Epidermal melanocyte (primary cell): ENCODE results near the gene CSNK1G3.
"Not testable (repeated sequence)": the region's sequence is repeated elsewhere in the genome, so short reads cannot be mapped to it uniquely, and the experiment has no call there.

Experiments
- DNase-seq: peaks from one replicate; pipeline ENCODE4 v3.0.0; 2011; ENCODE audit warnings: low spot score; ENCODE audit not compliant: insufficient read length

CSNK1G3 gene

DNA sequence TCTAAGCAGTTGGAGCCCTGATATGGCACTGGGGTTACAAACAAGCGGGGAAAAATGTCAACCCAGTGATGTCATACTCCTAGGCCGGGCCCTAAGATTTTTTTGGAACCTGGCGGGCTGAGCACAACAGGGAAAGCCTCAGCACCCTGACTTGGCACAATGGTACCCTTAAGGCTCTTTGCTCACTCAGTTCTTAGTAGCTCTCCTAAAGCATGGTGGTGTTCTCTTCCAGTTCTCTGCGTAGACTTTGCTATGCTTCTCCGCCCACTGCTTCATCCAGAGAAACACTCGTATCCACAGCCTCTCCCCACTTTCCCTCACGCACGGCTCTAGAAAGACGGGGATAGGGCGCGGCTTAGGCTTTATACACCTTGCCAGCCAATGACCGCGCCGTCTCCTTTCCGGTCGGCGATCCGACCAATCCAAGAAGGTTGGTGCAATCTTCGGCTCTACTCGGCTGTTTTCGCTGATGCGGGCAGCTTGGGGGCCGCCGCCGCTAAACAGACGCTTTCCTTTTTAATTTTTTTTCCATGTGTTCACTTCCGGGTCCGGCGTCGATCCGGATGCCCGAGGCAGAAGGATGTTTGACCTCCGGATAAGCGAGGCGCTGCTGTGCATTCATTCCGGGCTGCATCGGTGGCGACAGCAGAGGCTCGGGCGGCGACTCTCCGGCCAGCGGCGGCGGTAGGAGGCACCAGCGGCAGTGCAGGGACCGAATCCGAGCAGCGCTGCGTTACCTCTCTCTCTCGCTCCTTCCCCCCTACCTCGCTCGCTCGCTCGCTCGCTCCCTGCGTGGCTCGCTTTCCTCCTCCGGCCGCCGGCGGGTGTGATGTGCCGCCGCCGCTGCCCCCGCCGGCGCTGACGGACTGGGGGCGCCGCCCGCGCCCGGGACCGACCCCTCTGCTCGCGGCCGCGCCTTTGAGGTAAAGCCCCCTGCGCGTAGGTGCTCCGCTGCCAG is at the start of gene CSNK1G3:
Gene CSNK1G3 (plus strand): TSS at position 530 of the 958 bp plus-strand sequence. CDS start 33,487 bp downstream, outside the sequence.
- DNase-seq = peak; percentile 95

DNA sequence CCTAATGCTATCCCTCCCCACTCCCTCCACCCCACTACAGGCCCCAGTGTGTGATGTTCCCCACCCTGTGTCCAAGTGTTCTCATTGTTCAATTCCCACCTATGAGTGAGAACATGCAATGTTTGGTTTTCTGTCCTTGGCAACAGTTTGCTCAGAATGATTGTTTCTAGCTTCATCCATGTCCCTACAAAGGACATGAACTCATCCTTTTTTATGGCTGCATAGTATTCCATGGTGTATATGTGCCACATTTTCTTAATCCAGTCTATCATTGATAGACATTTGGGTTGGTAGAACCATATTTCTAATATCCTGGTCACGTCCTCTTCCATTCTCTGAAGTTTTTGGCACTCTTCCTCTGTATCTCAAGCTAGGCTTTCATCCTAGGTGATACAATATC is 45.1 kb upstream of the CSNK1G3 start:
- not testable (repeated sequence) for DNase-seq

DNA sequence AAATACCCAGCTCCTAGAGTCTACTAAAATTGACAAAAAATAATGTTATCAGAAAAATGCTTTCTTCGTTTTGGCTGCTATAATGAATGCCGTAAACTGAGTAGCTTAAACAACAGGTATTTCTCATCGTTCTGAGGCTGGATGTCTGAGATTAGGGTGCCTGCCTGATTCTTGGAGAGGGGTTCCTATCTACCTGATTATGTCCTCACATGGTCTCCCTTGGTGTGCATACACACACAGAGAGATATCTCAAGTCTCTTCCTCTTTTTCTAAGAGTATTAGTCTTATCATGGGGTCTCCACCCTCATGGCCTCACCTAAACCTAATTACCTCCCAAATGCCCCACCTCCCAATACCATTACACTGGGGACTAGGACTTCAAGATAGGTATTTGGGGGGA is 40.6 kb upstream of the CSNK1G3 start:
- DNase-seq = no peak

DNA sequence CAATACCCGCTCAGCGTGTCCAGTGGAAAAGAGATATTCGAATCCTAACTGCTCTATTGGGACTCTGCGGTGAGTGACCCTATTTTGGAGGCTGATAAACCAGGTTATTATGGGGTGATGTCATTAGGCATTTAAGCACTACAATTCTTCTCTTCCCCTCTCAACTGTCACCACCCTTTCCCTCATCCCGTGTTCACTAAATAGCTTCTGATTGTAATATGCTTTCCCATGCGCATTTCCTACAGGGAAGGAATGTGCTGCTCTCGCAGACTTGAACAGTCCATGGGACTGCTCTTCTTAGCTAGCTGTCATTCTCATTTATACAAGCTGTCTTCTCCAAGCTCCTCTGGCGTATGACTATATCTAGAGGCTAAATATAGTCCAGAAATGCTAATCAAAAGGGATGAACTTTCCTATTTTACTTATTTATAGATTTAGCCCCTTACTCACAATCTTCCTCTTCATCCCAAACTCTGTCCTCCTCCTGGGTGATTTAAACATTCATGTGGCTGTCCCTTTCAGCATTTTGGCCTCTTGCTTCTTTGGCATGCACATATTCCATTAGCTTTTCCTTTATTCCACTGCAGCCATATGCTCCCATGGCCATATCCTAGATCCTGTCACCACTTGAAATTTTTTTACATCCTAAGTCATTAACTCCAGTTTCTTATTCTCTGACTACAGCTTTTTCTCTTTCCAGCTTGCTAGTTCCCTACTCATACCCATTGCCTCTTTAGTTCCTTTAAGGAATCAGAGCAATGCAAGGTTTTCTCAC is 39.6 kb upstream of the CSNK1G3 start:
- no peak for DNase-seq

DNA sequence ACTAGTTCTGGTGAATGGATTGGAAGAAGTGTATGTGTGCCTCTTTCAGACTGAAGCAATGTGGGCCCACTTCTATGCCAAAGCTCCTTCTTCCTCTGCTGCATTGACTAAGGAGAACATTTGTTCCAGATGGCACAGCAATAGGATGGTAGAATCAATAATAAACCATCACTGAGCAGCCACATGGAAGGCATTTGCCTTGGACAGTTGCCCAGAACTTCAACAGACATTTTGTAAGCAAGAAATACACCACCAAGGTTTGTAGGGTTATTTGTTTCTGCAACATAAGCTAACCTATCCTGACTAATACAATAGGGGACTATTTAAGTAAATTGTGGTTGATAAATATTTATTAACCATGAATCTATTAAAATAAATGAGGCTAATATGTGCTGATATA is 37.7 kb upstream of the CSNK1G3 start:
- DNase-seq = no peak

DNA sequence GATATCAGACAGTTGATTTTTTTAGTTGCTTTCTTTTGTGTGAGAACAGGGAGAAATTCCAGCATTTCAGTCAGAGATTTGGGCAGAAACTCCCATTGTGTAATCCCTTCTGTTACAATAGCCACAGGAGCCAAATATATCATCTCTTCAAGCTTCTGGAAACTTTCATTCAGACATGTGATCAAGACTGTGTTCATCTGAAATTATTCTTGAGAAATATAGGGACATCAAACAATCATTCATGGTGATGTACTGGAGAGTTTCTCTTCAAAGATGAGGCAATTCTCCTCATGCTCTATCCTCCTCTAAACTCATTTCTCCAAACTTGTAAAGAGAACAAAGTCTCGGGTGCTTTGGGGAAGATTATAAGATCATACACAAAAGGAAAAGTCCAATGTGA is 35.2 kb upstream of the CSNK1G3 start:
- DNase-seq = no peak

DNA sequence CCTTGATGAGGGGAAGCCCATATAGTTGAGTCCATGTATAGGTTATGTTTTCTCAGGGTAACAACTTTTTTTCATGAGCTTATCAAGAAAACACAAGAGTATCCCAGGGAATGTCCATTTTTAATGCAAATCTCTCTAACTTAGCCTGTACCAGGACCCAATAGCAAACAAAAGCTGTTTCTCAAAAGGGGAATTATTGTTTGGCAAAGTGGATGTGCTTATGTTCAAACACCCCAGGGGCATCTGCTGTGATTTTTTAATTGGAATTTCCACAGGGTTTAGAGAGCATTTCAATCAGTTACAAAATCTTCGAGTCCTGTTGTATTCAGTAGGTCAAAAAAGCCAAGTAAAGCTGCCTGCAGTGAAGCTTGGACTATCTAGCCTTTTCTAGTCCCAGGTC is 33.4 kb upstream of the CSNK1G3 start:
- DNase-seq = no peak

DNA sequence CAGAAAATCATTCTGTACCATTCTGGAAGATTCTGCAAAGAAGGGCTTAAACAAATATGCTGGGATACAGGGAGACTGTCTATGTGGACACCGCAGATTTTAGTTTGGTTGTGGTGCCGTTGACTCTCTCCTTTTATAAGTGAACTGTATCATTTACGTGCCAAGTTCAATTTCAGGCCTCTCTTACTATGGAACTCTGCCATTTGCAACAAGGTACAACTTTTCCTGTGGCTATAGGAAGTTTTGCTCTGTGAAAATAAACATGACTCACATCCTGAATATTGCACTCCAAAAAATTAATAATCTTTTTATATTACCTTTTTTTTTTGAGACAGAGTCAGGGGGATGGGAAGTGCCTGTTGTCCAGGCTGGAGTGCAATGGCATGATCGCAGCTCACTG is 29.7 kb upstream of the CSNK1G3 start:
- DNase-seq = no peak

DNA sequence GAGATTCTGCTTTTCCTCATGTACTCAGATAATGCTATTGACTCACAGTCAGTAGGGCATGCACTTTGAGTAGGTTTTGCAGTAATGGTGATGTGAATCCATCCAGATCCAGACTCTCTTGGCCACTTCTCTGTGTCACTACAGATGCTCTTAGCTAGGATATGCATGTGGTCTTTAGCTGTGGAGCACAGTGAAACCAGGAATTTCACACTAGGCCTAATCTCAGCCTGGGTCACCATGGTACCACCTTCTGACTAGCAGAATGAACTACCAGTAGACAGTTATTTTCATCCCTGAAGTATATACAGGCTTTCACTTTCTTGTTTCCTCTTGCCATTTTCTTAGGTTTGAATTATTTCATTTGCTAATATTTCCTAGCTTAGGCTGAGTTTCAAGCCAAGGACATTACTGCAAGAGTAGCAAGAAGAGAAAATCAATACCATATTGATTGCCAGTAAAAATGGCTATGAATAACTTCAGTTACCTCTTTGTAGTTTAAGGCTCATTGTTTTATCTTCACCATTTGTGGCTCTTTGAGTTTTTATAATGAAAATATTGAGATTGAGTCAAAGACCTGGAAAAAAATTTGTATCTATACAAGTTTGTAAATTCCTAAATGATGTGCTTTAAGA is 28.4 kb upstream of the CSNK1G3 start:
- no peak for DNase-seq

DNA sequence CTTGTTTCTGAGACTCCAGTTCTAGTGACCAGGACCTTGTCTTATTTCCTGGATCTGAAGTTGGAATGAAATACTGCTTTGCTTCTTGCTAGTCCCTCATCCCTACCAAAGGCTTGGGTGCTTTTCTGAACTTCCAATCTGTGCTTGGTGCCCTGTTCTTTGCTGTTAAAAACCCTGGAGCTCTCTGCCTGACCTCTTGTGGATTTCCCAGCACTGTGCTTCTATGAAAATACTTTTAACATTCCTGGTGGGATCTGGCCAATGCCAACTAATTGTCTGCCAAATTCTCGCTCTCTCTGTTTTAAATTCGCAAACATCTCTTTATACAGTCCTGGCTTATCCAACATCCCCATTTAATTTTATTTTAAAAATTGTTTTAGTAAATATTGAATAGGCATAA is 26.7 kb upstream of the CSNK1G3 start:
- DNase-seq = no peak

DNA sequence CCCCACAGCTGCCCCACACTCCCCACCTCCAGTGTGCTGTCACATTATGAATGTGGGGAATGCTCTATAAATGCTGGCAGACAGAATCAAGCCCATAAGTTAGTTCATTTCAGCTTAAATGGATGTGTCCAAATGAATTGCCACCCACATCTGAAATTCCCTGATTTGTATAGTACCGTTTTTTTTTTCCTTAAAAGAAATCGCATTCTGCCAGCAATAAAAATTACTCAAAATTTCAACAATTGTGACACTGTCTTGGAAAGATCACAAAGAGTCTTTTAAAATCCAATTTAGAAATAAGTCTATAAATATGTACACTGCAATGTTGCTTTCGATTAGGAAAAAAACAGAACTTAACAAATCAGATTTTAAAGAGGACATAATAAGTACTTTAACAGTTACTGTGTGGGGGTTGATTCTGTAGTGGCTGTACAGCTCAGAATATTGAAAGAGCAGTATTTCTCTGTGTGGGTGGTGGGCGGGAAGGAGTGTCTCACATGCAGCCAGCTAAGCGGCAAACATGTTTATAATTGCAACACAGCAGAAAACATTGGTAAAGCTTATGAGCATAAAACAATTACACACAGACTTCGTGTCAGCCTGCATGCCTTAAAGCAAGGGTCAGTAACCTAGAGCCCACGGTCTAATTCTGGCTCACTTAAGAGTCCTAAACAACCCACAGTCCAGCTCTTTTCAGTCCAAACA is 24.9 kb upstream of the CSNK1G3 start:
- no peak for DNase-seq

DNA sequence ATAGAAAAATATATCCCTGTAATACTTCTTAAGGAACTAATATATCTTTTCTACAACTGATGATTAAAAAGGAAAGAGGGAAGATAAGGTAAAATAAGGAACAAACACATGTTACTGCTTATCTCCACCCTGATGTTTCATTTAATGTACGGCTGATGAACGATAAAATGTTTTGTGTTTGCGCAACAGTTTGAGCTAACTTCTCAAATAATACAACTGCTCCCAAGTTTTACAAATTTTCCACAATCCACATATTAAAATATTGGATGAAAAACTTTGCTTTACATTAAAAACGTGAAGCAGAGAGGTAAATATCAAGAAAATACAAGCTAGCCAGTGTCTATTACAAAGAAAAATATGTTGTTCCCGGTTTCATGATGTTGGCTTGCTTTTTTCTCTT is 21.0 kb upstream of the CSNK1G3 start:
- no peak for DNase-seq

DNA sequence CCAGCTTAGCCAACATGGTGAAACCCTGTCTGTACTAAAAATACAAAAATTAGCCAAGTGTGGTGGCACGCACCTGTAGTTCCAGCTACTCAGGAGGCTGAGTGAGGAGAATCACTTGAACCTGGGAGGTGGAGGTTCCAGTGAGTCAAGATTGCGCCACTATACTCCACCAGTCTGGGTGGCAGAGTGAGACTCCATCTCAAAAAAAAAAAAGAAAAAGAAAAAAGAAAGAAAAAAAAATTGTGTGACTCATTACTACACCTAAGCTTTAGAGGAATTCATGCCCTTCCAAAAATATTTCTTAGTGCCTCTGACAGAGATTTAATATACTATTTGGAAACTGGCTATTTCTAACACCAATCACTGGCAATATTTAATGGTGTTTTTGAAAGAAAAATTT is 16.8 kb upstream of the CSNK1G3 start:
- DNase-seq = not testable (repeated sequence)

DNA sequence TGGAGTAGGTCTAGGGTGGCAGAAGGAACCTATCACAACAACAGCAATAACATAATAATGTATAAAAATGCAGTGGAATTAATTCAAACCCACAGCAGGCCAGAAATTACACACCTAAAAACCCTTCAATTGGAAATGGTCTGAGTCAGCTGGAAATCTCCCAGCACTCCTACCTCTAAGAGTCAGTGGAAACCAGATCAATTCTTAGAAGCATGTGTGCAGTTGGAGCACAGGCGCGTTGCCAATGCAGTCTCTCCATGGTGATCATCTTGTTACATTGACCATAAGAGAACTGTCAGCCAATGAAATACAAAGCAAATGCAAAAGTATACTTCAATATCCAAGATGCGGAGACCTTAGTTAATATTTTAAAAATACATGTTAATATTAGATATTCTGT is 15.1 kb upstream of the CSNK1G3 start:
- no peak for DNase-seq

DNA sequence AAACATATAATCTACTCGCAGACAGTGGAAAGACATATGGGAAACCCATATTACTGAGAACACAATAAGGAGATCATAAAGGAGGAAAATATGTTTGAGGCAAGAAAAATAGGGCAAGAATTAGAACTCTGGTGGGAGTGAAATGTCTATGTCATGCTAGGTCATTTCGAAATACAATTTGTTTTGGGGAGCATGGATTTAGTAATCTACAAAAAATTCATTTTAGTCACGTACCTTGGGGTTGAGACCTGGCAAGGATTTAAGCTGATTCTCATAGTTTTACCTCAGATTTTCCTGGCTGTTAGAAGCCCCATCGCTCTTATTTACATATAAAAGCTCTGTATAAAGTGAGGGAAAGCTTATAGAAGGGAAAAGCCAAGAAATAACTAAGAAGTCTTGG is 11.5 kb upstream of the CSNK1G3 start:
- DNase-seq = no peak

DNA sequence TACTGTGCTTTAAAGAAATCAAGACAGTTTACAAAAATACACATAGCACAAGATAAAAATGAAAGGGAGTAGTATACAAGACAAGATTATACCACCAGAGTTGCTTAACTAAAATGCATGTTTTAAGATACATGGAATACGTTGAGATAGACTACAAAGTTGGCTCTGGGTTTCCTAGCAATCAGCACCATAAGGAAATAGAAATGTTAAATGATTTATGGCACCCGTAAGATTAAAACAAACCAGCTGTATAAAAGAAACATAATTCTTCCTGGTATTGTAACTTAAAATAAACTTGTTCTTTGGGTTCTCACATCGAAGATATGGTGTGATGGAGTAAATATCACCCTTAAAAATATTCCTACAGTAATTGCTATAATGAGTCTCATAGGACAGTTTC is 9.9 kb upstream of the CSNK1G3 start:
- no peak for DNase-seq

DNA sequence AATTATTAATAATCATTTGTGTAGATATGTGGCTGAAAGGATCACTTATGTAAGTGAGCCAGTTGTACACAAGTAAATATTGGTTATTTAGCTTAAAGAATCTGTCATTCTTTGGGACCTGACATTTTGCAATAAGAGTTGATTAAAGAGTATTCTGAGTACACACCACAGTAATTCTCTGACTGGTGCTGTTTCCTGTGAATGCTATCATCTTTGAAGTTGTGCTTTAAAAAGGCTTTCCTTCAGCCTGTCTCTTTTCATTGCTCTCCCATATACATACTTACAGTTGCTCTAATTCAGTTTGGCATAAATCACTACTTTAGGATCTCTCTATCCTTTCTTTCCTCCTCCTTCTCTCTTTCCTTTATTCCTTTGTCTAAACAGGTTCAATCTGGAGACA is 8.7 kb upstream of the CSNK1G3 start:
- DNase-seq = no peak

DNA sequence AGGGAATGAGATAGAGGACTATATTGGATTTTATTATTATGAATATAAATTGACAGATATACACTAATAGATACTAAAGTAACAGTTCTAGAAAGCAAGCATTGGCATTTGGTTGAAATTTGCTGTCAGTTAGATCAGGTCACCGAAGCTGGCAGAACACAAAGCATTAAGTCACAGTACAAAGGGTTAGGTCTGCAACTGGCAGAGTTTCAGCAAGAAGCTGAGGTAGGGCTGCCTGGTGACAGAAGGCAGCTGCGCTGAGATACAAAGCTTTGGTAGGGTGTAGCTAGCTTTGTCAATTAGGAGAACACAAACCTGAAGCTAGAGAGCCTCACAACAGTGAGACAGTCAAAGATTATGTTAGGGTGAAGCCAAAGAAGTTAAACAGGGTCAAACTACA is 6.3 kb upstream of the CSNK1G3 start:
- no peak for DNase-seq

DNA sequence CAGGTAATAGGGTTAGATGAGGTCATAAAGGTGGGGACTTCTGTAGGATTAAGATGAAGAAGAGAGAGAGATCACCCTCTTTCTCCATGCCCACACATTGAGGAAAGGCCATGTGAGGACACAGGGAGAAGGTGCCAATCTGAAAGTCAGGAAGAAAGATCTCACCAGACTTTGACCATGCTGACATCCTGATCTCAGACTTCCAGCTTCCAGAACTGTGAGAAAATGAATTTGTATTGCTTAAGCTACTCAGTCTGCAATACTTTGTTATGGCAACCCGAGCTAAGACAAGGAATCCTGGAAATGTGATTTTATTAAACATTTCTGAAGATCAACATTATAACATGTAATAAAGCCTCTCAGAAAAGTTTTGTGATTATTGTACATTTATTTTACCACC is 3.5 kb upstream of the CSNK1G3 start:
- DNase-seq = no peak

DNA sequence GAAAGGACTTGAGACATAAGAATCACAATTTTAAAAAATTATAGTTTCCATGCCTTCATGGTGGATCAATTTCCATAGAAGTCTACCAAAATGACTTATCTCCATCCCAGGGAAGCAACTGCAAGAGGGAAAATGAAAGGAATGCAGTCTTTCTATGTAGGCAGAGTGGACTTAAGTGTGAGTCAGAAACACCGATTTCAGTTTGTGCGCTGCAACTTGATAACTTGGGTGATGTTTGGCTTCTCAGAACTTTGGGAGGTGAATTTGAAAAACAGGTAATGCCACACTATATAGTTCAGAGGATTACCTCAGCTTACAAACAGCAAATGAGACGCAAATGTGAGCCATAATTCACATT is 708 bp upstream of the CSNK1G3 start:
- DNase-seq = no peak

DNA sequence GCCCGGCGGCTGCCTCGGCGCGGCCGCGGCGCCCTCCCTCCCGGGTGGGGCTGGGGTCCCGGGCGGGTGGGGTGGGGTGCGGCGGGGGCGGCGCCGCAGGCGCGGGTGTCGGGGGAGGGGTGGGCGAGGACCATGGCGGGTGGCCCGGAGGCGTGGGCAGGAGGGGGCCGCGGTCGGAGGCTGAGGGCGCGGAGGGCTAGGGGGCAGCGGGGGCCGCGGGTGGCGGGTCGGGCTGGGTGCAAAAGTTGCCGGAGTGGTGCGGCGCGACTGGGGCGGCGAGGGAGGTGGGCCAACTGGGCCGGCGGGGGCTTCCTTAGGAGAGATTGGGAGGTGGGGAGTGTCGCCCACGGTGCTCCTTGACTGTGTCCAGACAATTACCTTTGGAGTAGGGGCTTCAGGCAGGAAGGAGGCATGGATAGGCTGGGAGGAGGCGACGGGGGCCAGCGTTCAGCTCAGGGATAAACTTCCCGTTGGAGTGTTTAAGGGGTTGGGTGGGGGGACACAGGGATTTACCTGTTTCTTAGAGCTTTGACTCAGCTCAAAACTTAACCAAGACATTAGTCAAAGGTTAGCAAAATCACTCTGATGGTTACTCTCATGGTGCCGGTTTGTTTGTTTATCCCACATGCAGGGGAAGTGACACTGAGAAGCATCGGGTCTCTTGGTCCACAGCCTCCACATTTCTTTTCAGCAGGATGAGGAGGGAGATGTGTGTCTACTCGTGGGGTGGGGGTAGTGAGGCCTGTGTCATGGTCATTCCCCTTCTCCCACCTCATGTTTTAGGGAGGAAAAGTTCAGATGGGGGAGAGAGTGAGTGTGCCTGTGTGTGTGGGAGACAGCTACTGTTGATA is 859 bp downstream of the CSNK1G3 start:
- no peak for DNase-seq
